SK-N-SH treated with all-trans-retinoic acid at 6 μM for 48 hours (cell line): ENCODE results near the gene MINK1.

Experiments
- ATAC-seq: fragments of 200-7000 bp; cut with Tn5 transposase; 3 replicates; pipeline ENCODE4 v1.9.1; 2020; ENCODE audit warnings: mild to moderate bottlenecking, moderate library complexity
- ARNTL ChIP-seq: fragments of 450-650 bp; formaldehyde crosslinking; IDR thresholded peaks from 2 replicates; pipeline ENCODE4 v1.5.0; 2020; ENCODE audit warnings: low read depth, mild to moderate bottlenecking, moderate library complexity, borderline replicate concordance
- BACH2 ChIP-seq: fragments of 250-450 bp; sonication (Bioruptor Pico); IDR thresholded peaks from 2 replicates; pipeline ENCODE4 v1.9.0; 2021; ENCODE audit warnings: mild to moderate bottlenecking, borderline replicate concordance
- CSDC2 ChIP-seq: fragments of 250-450 bp; sonication (Bioruptor Pico); IDR thresholded peaks from 2 replicates; pipeline ENCODE4 v1.5.0; 2020; ENCODE audit warnings: mild to moderate bottlenecking, moderate library complexity
- CSRNP3 ChIP-seq: fragments of 250-450 bp; sonication (Bioruptor Pico); IDR thresholded peaks from 2 replicates; pipeline ENCODE4 v1.5.1; 2021; ENCODE audit warnings: mild to moderate bottlenecking, moderate library complexity
- ESRRG ChIP-seq: fragments of 250-450 bp; sonication (Bioruptor Pico); IDR thresholded peaks from 2 replicates; pipeline ENCODE4 v1.6.1; 2021; ENCODE audit warnings: mild to moderate bottlenecking
- GLIS3 ChIP-seq: fragments of 250-450 bp; sonication (Bioruptor Pico); IDR thresholded peaks from 2 replicates; pipeline ENCODE4 v1.5.0; 2020; ENCODE audit warnings: mild to moderate bottlenecking, moderate library complexity
- ISL1 ChIP-seq: fragments of 250-450 bp; sonication (Bioruptor Pico); IDR thresholded peaks from 2 replicates; pipeline ENCODE4 v2.1.2; 2022; ENCODE audit warnings: mild to moderate bottlenecking, moderate library complexity
- OSR1 ChIP-seq: fragments of 250-450 bp; sonication (Bioruptor Pico); IDR thresholded peaks from 2 replicates; pipeline ENCODE4 v1.8.0; 2022; ENCODE audit warnings: moderate library complexity, mild to moderate bottlenecking, inconsistent platforms
- PATZ1 ChIP-seq: fragments of 250-450 bp; sonication (Bioruptor Pico); IDR thresholded peaks from 2 replicates; pipeline ENCODE4 v1.8.0; 2020; ENCODE audit warnings: mild to moderate bottlenecking, moderate library complexity, borderline replicate concordance
- POU6F1 ChIP-seq: fragments of 250-450 bp; sonication (Bioruptor Pico); IDR thresholded peaks from 2 replicates; pipeline ENCODE4 v1.8.0; 2021; ENCODE audit warnings: low read depth, mild to moderate bottlenecking, moderate library complexity, borderline replicate concordance
- PPARA ChIP-seq: fragments of 250-450 bp; sonication (Bioruptor Pico); IDR thresholded peaks from 2 replicates; pipeline ENCODE4 v1.5.0; 2020; ENCODE audit warnings: mild to moderate bottlenecking, borderline replicate concordance
- RARB ChIP-seq: fragments of 250-450 bp; sonication (Bioruptor Pico); IDR thresholded peaks from 2 replicates; pipeline ENCODE4 v1.8.0; 2021; ENCODE audit warnings: mild to moderate bottlenecking, moderate library complexity
- SNAI2 ChIP-seq: fragments of 250-450 bp; sonication (Bioruptor Pico); IDR thresholded peaks from 2 replicates; pipeline ENCODE4 v1.5.0; 2020; ENCODE audit warnings: mild to moderate bottlenecking, moderate library complexity
- TCF4 ChIP-seq: fragments of 250-450 bp; sonication (Bioruptor Pico); IDR thresholded peaks from 2 replicates; pipeline ENCODE4 v1.8.0; 2021; ENCODE audit warnings: mild to moderate bottlenecking, moderate library complexity, borderline replicate concordance
- TOX ChIP-seq: fragments of 250-450 bp; sonication (Bioruptor Pico); IDR thresholded peaks from 2 replicates; pipeline ENCODE4 v1.8.0; 2021; ENCODE audit warnings: mild to moderate bottlenecking, moderate library complexity, borderline replicate concordance
- ZC3H10 ChIP-seq: fragments of 250-450 bp; sonication (Bioruptor Pico); IDR thresholded peaks from 2 replicates; pipeline ENCODE4 v1.5.1; 2021; ENCODE audit warnings: mild to moderate bottlenecking, moderate library complexity
- ZFP3 ChIP-seq: fragments of 250-450 bp; sonication (Bioruptor Pico); IDR thresholded peaks from 2 replicates; pipeline ENCODE4 v1.5.0; 2020; ENCODE audit warnings: mild to moderate bottlenecking, moderate library complexity
- ZNF565 ChIP-seq: fragments of 450-650 bp; formaldehyde crosslinking; conservative IDR thresholded peaks from 2 replicates; pipeline ENCODE4 v1.5.0; 2020; ENCODE audit warnings: low read depth, mild to moderate bottlenecking, moderate library complexity
- ZNF70 ChIP-seq: fragments of 450-650 bp; formaldehyde crosslinking; IDR thresholded peaks from 2 replicates; pipeline ENCODE4 v1.5.0; 2020; ENCODE audit warnings: mild to moderate bottlenecking, moderate library complexity
- ZNF8 ChIP-seq: fragments of 450-650 bp; formaldehyde crosslinking; IDR thresholded peaks from 2 replicates; pipeline ENCODE4 v1.5.0; 2020; ENCODE audit warnings: mild to moderate bottlenecking, moderate library complexity
- TF ChIP-seq, protein P1 (sequence below): fragments of 250-450 bp; sonication (Bioruptor Pico); IDR thresholded peaks from 2 replicates; pipeline ENCODE4 v1.5.1; 2020; ENCODE audit warnings: low read depth, mild to moderate bottlenecking, moderate library complexity

The MINK1 gene

GRCh38 chr17:4808378-4808767, 24.8 kb upstream of the MINK1 start:
- no peak for ATAC-seq
- no peak for TF ChIP-seq CSDC2 (CRISPR knock-in tag)
- TF ChIP-seq ZC3H10 (CRISPR knock-in tag): no peak
- TF ChIP-seq POU6F1 (CRISPR knock-in tag): no peak
- TF ChIP-seq TOX: no peak
- no peak for TF ChIP-seq ARNTL
- no peak for TF ChIP-seq ESRRG (CRISPR knock-in tag)
- no peak for TF ChIP-seq TCF4 (CRISPR knock-in tag)
- no peak for TF ChIP-seq CSRNP3 (CRISPR knock-in tag)
- TF ChIP-seq ZNF70 (CRISPR knock-in tag): no peak
- TF ChIP-seq OSR1 (CRISPR knock-in tag): no peak
- no peak for TF ChIP-seq RARB (CRISPR knock-in tag)
- no peak for TF ChIP-seq ZNF8
- TF ChIP-seq ISL1 (CRISPR knock-in tag): no peak
- no peak for TF ChIP-seq SNAI2
- TF ChIP-seq, protein P1, sequence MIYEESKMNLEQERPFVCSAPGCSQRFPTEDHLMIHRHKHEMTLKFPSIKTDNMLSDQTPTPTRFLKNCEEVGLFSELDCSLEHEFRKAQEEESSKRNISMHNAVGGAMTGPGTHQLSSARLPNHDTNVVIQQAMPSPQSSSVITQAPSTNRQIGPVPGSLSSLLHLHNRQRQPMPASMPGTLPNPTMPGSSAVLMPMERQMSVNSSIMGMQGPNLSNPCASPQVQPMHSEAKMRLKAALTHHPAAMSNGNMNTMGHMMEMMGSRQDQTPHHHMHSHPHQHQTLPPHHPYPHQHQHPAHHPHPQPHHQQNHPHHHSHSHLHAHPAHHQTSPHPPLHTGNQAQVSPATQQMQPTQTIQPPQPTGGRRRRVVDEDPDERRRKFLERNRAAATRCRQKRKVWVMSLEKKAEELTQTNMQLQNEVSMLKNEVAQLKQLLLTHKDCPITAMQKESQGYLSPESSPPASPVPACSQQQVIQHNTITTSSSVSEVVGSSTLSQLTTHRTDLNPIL: no peak
- no peak for TF ChIP-seq BACH2 (CRISPR knock-in tag)
- no peak for TF ChIP-seq ZNF565 (CRISPR knock-in tag)
- no peak for TF ChIP-seq PPARA
- no peak for TF ChIP-seq ZFP3 (CRISPR knock-in tag)

DNA sequence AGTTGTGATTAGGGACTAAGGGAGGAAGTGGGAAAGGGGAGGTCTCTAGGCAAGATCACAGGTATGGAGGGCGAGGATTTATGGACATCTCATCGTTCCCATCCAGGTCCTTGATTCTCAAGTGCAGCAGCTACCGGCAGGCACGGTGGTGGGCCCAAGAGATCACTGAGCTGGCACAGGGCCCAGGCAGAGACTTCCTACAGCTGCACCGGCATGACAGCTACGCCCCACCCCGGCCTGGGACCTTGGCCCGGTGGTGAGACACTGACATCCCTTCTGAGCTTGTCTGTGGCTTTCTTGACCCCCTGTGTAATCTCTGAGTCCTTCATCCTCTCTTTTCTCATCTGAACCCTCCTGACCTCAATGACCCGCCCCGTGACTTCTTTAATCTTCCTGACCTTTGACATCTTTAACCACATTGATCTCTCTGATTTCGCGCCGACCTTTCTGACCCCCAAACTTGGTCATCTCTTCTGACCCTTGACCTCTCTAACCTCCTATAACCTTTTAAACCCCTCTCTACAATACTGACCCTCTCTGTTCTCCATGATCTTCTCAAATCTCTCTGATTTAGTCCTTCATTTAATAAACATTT, 22.3 kb upstream of the MINK1 start:
- no peak for ATAC-seq
- no peak for TF ChIP-seq POU6F1 (CRISPR knock-in tag)
- TF ChIP-seq OSR1 (CRISPR knock-in tag): no peak
- TF ChIP-seq, protein P1: no peak
- TF ChIP-seq CSRNP3 (CRISPR knock-in tag): no peak
- no peak for TF ChIP-seq ZFP3 (CRISPR knock-in tag)
- TF ChIP-seq ZNF565 (CRISPR knock-in tag): no peak
- no peak for TF ChIP-seq TCF4 (CRISPR knock-in tag)
- no peak for TF ChIP-seq PPARA
- no peak for TF ChIP-seq ISL1 (CRISPR knock-in tag)
- no peak for TF ChIP-seq SNAI2
- no peak for TF ChIP-seq GLIS3 (CRISPR knock-in tag)
- no peak for TF ChIP-seq TOX
- no peak for TF ChIP-seq PATZ1 (CRISPR knock-in tag)
- TF ChIP-seq RARB (CRISPR knock-in tag): no peak
